Tibial artery (tissue), 4 donors: Measurements from ENCODE around the gene KAZN.
"Not testable (repeated sequence)": the region's sequence is repeated elsewhere in the genome, so short reads cannot be mapped to it uniquely, and the experiment has no call there.

ENCODE experiments used
- DNase-seq, 2 donors: peaks; one replicate each; pipeline ENCODE4 v3.0.0-alpha.2; 2019
- H3K27ac ChIP-seq, 2 donors: fragments of 200-600 bp; sonication (generic) in 1 of 2; 1 replicate in 1 of 2; 2 replicates in 1 of 2; pipeline ENCODE4 v1.5.1; 2018 to 2019; ENCODE audit warnings: mild to moderate bottlenecking in 1 of 2
- H3K27me3 ChIP-seq, 2 donors: fragments of 200-600 bp; sonication (generic) in 1 of 2; one replicate each; pipeline versions ENCODE4 v1.5.1 to v1.6.0; 2016 to 2019
- H3K36me3 ChIP-seq, 3 donors: fragments of 200-600 bp; sonication (generic) in 2 of 3; one replicate each; pipeline ENCODE4 v1.5.1; 2016 to 2019; ENCODE audit warnings: mild to moderate bottlenecking in 2 of 3
- H3K4me1 ChIP-seq, 4 donors: fragments of 200-600 bp; sonication (generic) in 2 of 4; 1 replicate in 3 of 4; 2 replicates in 1 of 4; pipeline ENCODE4 v1.5.1; 2016 to 2019
- H3K4me3 ChIP-seq, 2 donors: fragments of 200-600 bp; sonication (generic) in 1 of 2; 1 replicate in 1 of 2; 2 replicates in 1 of 2; pipeline ENCODE4 v1.5.1; 2018 to 2019; ENCODE audit warnings: mild to moderate bottlenecking in 2 of 2
- H3K9me3 ChIP-seq, 3 donors: fragments of 200-600 bp; sonication (generic) in 1 of 3; one replicate each; pipeline ENCODE4 v1.5.1; 2016 to 2019
- intact Hi-C: fragments of 100-400 bp; cut with DNase I; formaldehyde crosslinking; loops from one replicate; pipeline ENCODE4 v1.15.0; 2023; ENCODE audit warnings: low total_unique reads
- TF ChIP-seq, protein P1 (sequence below), 2 experiments: fragments of 200-600 bp in 1 of 2; fragments of 450-650 bp in 1 of 2; IDR thresholded peaks; one replicate each; pipeline ENCODE4 v1.5.1; 2017 to 2019; ENCODE audit warnings: antibody characterized with exemption in 2 of 2, mild to moderate bottlenecking in 1 of 2, moderate library complexity in 1 of 2

Gene KAZN

DNA sequence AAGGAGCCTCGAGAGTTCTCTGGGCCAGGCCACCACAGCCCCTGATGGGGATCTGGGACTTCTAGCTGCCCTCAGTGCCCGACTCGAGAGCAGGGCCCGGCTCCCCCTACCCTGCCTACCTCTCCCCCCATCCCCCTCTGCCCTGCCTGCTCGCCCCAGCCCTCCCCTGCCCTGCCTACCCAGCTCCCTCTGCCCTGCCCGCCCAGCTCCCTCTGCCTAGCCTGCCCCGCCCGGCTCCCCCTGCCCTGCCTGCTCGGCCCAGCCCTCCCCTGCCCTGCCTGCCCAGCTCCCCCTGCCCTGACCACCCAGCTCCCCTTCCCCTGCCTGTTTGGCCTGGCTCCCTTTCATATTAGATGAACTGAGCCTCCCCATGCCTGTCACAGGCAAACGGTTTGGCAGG, 437.6 kb downstream of the KAZN start:
- DNase-seq: no peak
- Histone ChIP-seq H3K9me3 (no peaks in the 10 kb centered on the region), H3K4me3 (no peak overlapping the region), H3K27me3 (no peaks in the 10 kb centered on the region), H3K27ac (no peak overlapping the region), H3K36me3 (peaks cover 7 to 33% (median 11%) of the 10 kb centered on the region in 3 donors), H3K4me1 (no peaks in the 10 kb centered on the region)
- TF ChIP-seq, protein P1, sequence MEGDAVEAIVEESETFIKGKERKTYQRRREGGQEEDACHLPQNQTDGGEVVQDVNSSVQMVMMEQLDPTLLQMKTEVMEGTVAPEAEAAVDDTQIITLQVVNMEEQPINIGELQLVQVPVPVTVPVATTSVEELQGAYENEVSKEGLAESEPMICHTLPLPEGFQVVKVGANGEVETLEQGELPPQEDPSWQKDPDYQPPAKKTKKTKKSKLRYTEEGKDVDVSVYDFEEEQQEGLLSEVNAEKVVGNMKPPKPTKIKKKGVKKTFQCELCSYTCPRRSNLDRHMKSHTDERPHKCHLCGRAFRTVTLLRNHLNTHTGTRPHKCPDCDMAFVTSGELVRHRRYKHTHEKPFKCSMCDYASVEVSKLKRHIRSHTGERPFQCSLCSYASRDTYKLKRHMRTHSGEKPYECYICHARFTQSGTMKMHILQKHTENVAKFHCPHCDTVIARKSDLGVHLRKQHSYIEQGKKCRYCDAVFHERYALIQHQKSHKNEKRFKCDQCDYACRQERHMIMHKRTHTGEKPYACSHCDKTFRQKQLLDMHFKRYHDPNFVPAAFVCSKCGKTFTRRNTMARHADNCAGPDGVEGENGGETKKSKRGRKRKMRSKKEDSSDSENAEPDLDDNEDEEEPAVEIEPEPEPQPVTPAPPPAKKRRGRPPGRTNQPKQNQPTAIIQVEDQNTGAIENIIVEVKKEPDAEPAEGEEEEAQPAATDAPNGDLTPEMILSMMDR (IDR thresholded peaks at IDR 0.05): no peak
- intact Hi-C loops: no loop called here

DNA sequence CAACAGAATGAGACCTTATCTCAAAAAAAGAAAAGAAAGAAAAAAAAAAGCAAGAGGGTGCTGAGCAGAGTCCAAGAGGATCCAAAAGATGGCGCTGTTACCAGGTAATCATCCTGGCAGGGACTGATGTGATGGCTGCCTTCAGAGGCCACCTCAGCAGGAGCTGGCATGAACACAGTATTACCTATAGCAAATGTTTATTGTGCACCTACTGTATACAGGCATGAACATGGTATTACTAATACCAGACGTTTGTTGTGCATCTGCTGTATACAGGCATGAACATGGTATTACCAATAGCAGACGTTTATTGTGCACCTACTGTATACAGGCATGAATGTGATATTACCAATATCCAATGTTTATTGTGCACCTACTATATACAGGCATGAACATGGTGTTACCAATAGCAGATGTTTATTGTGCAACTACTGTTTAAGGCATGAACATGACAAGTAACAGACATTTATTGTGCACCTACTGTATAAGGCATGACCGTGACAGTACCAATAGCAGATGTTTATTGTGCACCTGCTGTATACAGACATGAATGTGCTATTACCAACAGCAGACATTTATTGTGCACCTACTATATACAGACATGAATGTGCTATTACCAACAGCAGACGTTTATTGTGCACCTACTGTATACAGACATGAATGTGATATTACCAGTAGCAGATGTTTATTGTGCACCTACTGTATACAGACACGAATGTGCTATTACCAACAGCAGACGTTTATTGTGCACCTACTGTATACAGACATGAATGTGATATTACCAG, 439.9 kb downstream of the KAZN start:
- DNase-seq: no peak
- TF ChIP-seq, protein P1 (IDR thresholded peaks at IDR 0.05): no peak
- no peak overlapping the region for H3K27ac ChIP-seq
- intact Hi-C loops: no loop called here
- H3K27me3 ChIP-seq: no peaks in the 10 kb centered on the region
- H3K4me1 ChIP-seq: no peaks in the 10 kb centered on the region
- H3K9me3 ChIP-seq: no peaks in the 10 kb centered on the region
- peaks cover 7 to 33% (median 11%) of the 10 kb centered on the region in 3 donors for H3K36me3 ChIP-seq
- no peak overlapping the region for H3K4me3 ChIP-seq

DNA sequence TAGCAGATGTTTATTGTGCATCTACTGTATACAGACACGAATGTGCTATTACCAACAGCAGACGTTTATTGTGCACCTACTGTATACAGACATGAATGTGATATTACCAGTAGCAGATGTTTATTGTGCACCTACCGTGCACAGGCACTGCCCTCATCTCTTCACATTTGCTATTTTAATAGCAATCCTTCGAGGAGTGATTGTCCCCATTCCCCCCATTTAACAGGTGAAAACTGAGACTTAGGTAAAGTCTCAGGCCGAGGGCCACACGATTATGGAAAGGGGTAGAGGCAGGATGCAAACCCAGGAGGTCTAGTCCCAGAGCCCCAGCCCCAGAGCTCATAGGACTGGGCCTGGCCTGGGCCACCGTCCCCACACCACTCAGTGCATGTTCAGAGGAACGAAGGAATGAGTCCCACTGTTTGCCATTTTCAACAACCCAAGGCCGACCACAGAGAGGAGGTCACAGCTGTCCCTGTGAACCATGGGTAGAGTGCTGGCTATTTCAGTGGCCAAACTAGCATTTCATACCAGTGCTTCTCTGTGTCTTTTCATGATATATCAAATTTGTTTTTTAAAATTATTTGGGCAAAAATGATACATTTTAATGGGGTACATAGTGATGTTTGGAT, 440.6 kb downstream of the KAZN start:
- no peak overlapping the region for H3K4me3 ChIP-seq
- H3K9me3 ChIP-seq: no peaks in the 10 kb centered on the region
- peaks cover 7 to 38% (median 14%) of the 10 kb centered on the region in 3 donors for H3K36me3 ChIP-seq
- no peaks in the 10 kb centered on the region for H3K4me1 ChIP-seq
- intact Hi-C loops: no loop called here
- TF ChIP-seq, protein P1 (IDR thresholded peaks at IDR 0.05): no peak
- H3K27me3 ChIP-seq: no peaks in the 10 kb centered on the region
- no peak overlapping the region for H3K27ac ChIP-seq
- DNase-seq: no peak

DNA sequence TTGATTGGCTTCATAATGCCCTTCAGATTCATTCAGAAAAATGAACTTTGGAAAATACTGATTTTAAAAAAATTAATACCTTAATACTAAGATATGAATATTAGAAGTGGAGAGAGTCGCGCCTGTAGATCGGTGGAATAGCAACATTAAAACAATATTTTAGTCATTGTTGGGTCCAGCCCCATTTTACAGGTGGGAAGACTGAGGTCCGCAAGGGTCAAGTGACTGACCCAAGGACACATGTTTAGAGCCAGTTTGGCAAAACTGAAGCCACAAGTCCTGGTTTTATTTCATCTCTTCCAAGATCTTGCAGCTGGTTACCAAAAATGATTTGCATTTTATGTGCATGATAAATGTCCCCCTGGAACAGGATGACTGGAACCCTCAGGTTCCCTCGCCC, 441.4 kb downstream of the KAZN start:
- Histone ChIP-seq H3K27me3 (no peaks in the 10 kb centered on the region), H3K9me3 (no peaks in the 10 kb centered on the region), H3K4me1 (no peaks in the 10 kb centered on the region), H3K27ac (no peak overlapping the region), H3K4me3 (no peak overlapping the region), H3K36me3 (peaks cover 7 to 39% (median 19%) of the 10 kb centered on the region in 3 donors)
- intact Hi-C loops: no loop called here
- no peak for DNase-seq
- TF ChIP-seq, protein P1 (IDR thresholded peaks at IDR 0.05): no peak

DNA sequence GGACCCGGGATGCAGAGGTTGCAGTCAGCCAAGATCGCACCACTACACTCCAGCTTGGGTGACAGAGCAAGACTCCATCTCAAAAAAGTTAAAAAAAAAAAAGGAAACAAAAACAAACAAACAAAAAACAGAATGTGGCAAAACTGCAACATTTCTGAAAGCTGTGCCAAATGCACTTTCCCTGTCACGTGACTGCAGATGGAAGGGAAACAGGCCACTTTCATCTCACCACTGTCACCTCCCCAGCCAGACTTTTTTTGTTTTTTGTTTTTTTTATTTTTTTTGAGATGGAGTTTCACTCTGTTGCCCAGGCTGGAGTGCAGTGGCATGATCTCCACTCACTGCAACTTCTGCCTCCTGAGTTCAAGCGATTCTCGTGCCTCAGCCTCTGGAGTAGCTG, 442.2 kb downstream of the KAZN start:
- H3K36me3 ChIP-seq: peaks cover 7 to 39% (median 19%) of the 10 kb centered on the region in 3 donors
- intact Hi-C loops, H3K4me3 ChIP-seq: not testable (repeated sequence)

DNA sequence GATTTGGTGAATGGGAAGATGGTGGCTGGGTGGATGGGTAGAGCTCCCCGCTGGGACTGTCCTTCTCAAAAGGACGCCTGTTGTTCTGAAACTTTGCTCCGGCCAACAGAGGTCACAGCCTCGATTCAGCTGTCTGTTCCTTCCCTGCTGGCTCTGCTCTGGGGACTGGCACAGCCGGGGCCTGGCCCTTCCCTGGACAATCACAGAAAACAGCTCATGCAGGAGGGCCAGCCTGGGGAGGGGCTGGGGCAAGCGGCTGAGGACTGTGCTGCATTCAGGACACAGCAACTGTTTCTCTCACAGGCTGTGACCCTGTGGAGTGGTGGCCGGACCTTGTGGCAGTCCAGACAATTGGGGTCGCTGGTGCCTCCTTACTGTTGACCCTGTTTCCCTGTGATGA, 444.4 kb downstream of the KAZN start:
- peaks cover 0 to 4% (median 1%) of the 10 kb centered on the region in 4 donors for H3K4me1 ChIP-seq
- TF ChIP-seq, protein P1 (IDR thresholded peaks at IDR 0.05): no peak
- no peak overlapping the region for H3K4me3 ChIP-seq
- H3K36me3 ChIP-seq: peaks cover 4 to 19% (median 13%) of the 10 kb centered on the region in 3 donors
- DNase-seq: no peak
- no peaks in the 10 kb centered on the region for H3K9me3 ChIP-seq
- H3K27ac ChIP-seq: no peak overlapping the region
- intact Hi-C loops: no loop called here
- H3K27me3 ChIP-seq: no peaks in the 10 kb centered on the region

More for the DNA sequence above, 442.2 kb downstream of the KAZN start:
- not testable (repeated sequence) for H3K27ac ChIP-seq, H3K9me3 ChIP-seq, DNase-seq, H3K4me1 ChIP-seq, H3K27me3 ChIP-seq
